ENCODE data around the gene DIS3.
A peak's percentile ranks its signal among the peaks of the same experiment; 100 is the strongest.
"Not testable (repeated sequence)": the region's sequence is repeated elsewhere in the genome, so short reads cannot be mapped to it uniquely, and the experiment has no call there.

The DIS3 gene

DNA sequence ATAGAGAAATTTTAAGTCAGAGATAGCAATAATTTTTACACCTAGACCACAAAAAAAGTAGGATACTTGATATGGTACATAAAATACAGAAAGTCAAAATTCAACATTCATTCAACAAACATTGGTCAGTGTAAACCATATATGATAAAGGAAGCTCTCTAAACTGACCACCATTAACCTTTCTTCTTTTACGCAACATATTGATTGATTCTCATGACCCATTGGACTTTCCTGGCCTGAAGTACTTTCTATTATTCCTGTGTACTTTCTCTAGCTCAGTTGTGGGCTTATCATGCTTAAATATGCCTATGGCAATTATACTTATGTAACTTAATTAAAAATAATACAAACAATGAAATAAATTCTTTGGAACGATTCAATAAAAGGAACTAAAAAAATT, 10.9 kb upstream of the DIS3 start:
- no peak for DNase-seq (ENCODE audit: low read depth)
- H3K4me3 ChIP-seq (ENCODE audit: low read length) = no peak overlapping the region
- peaks cover 47% of the 10 kb centered on the region for H3K36me3 ChIP-seq (ENCODE audit: control insufficient read depth, insufficient read depth, low read length, severe bottlenecking)
- no peaks in the 10 kb centered on the region for H3K9me3 ChIP-seq (ENCODE audit: control insufficient read depth, low read length)
- no peaks in the 10 kb centered on the region for H3K4me1 ChIP-seq (ENCODE audit: control insufficient read depth, insufficient read depth, low read length)
- no peaks in the 10 kb centered on the region for H3K27me3 ChIP-seq (replicated peaks; ENCODE audit: control insufficient read depth, insufficient read depth, low read length)
- no peak overlapping the region for H3K9ac ChIP-seq (ENCODE audit: low read length)

DNA sequence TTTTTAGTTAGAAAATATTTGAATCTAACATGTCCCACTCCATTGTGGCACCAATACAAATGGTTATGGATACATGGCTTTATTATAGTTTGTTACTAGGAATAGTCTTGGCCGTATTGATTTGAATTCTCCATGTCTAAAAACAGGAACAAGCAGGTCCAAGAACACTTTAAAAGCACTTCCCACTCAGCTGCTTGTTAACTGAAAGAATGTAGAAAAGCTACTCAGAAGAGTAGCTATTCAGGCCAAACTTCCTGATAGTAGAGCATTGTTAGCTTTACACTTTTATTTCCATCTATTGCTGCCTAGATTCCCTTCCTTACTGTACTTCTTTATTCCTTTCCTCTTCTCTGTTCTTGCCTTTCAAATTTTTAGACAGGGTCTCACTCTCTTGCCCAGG, 7.1 kb upstream of the DIS3 start:
- H3K9ac ChIP-seq (ENCODE audit: low read length) = no peak overlapping the region
- H3K4me3 ChIP-seq (ENCODE audit: low read length) = no peak overlapping the region
- H3K9me3 ChIP-seq (ENCODE audit: control insufficient read depth, low read length) = no peaks in the 10 kb centered on the region
- H3K4me1 ChIP-seq (ENCODE audit: control insufficient read depth, insufficient read depth, low read length) = peaks cover under 1% of the 10 kb centered on the region
- H3K36me3 ChIP-seq (ENCODE audit: control insufficient read depth, insufficient read depth, low read length, severe bottlenecking) = peaks cover 26% of the 10 kb centered on the region
- no peaks in the 10 kb centered on the region for H3K27me3 ChIP-seq (replicated peaks; ENCODE audit: control insufficient read depth, insufficient read depth, low read length)
- DNase-seq (ENCODE audit: low read depth) = no peak

DNA sequence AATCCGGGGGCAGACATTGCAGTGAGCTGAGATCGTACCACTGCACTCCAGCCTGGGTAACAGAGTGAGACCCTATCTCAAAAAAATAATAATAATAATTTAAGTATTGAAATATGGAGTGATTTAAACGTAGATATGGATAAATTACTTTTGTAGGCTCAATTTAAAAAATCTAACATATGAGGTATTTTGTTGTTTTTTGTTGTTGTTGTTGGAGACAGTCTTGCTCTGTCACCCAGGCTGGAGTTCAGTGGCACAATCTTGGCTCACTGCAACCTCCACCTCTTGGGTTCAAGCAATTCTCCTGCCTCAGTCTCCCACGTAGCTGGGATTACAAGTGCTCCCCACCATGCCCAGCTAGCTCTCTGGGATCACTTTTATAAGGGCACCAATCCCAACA, 3.0 kb upstream of the DIS3 start:
- not testable (repeated sequence) for H3K36me3 ChIP-seq (ENCODE audit: control insufficient read depth, insufficient read depth, low read length, severe bottlenecking); DNase-seq (ENCODE audit: low read depth); H3K4me3 ChIP-seq (ENCODE audit: low read length); H3K9ac ChIP-seq (ENCODE audit: low read length); H3K27me3 ChIP-seq (replicated peaks; ENCODE audit: control insufficient read depth, insufficient read depth, low read length); H3K9me3 ChIP-seq (ENCODE audit: control insufficient read depth, low read length)
- peaks cover 23% of the 10 kb centered on the region for H3K4me1 ChIP-seq (ENCODE audit: control insufficient read depth, insufficient read depth, low read length)

DNA sequence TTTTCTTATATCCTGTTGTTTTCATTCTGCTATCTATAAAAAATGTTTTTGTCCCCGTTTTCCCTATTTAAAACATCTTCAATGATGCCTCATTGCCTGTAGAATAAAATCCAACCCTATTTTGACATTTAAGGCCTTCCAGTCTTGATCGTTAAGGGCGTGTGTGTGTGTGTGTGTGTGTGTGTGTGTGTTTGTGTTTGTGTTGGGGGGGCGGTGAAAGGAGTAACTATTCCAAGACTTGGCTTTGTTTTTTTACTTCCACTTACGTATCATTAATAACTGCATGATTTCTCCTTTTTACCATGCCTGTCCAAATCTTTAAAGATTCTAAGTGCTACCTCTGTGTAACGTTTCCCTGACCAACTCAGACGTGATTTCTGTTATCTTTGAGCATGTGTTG, 1.0 kb upstream of the DIS3 start:
- peak; percentile 38 for DNase-seq (ENCODE audit: low read depth)

DNA sequence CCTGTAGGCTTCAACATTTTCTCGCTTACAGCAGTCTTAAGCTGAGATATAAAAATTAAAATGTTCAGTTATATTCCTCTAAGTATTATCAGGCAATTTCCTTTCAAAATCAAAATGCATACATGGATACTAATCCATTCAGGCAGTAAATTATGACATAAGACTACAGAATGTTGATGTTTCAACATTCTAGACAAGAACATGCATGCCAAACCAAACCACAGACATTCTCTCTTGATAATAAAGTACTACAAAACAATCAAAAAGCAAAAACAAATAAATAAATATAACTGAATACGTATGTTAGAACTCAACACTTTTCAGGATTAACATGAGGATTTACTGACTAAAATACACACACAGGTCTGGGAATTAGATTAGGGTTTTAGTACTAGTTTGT, 7.7 kb downstream of the DIS3 start:
- H3K27me3 ChIP-seq (replicated peaks; ENCODE audit: control insufficient read depth, insufficient read depth, low read length) = no peaks in the 10 kb centered on the region
- no peaks in the 10 kb centered on the region for H3K9me3 ChIP-seq (ENCODE audit: control insufficient read depth, low read length)
- peak; percentile 82 for DNase-seq (ENCODE audit: low read depth)

More for the DNA sequence above, 1.0 kb upstream of the DIS3 start:
- Histone ChIP-seq H3K4me3 (ENCODE audit: low read length) (peak overlapping the region; percentile 89), H3K9ac (ENCODE audit: low read length) (peak overlapping the region; percentile 93), H3K4me1 (ENCODE audit: control insufficient read depth, insufficient read depth, low read length) (peaks cover 31% of the 10 kb centered on the region), H3K9me3 (ENCODE audit: control insufficient read depth, low read length) (no peaks in the 10 kb centered on the region), H3K36me3 (ENCODE audit: control insufficient read depth, insufficient read depth, low read length, severe bottlenecking) (peaks cover 16% of the 10 kb centered on the region), H3K27me3 (replicated peaks; ENCODE audit: control insufficient read depth, insufficient read depth, low read length) (no peaks in the 10 kb centered on the region)

DNA sequence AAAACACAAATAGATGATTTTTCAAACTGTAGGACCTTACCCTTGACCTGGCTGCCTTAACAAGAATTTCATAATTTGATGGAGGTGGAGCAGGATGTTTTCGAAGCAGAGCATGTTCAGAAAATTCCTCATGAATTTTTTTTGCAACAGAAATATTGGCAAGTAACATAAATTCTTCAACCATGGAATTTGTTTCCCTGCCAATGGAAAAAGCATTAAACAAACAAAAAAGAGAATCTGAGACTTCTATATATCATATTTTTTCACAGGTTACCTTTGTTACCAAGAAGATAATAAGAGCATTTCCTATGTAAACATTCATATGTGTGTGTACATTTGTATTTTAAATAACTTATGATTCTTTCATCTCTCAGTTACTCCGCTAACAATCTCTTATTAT, 18.3 kb downstream of the DIS3 start:
- Histone ChIP-seq H3K9me3 (ENCODE audit: control insufficient read depth, low read length) (no peaks in the 10 kb centered on the region), H3K4me3 (ENCODE audit: low read length) (no peak overlapping the region), H3K4me1 (ENCODE audit: control insufficient read depth, insufficient read depth, low read length) (peaks cover 18% of the 10 kb centered on the region), H3K9ac (ENCODE audit: low read length) (no peak overlapping the region), H3K36me3 (ENCODE audit: control insufficient read depth, insufficient read depth, low read length, severe bottlenecking) (peaks cover 96% of the 10 kb centered on the region), H3K27me3 (replicated peaks; ENCODE audit: control insufficient read depth, insufficient read depth, low read length) (no peaks in the 10 kb centered on the region)
- peak; percentile 62 for DNase-seq (ENCODE audit: low read depth)

More for the DNA sequence above, 7.7 kb downstream of the DIS3 start:
- Histone ChIP-seq H3K4me3 (ENCODE audit: low read length) (no peak overlapping the region), H3K4me1 (ENCODE audit: control insufficient read depth, insufficient read depth, low read length) (peaks cover 10% of the 10 kb centered on the region), H3K36me3 (ENCODE audit: control insufficient read depth, insufficient read depth, low read length, severe bottlenecking) (peaks cover 97% of the 10 kb centered on the region), H3K9ac (ENCODE audit: low read length) (no peak overlapping the region)

DNA sequence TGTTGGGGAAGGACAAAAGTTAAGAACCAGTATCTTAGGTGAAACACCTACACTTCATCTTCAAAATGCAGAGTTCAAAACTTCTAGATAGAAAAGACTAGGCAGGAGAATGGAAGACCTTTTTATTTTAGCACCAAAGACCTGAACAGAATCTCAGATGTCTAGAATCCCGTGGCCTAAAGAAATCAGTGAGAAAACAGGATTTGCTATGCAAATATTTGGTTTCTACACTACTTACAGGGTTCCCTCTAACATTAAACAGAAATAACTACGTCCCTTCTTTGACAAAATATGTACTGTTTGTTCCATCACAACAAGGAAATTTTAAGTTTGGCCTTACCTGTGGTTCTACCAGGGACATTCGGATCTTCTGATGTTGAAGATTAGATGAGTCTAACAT, 21.5 kb downstream of the DIS3 start:
- Histone ChIP-seq H3K27me3 (replicated peaks; ENCODE audit: control insufficient read depth, insufficient read depth, low read length) (no peaks in the 10 kb centered on the region), H3K36me3 (ENCODE audit: control insufficient read depth, insufficient read depth, low read length, severe bottlenecking) (peaks cover 95% of the 10 kb centered on the region), H3K9ac (ENCODE audit: low read length) (no peak overlapping the region), H3K9me3 (ENCODE audit: control insufficient read depth, low read length) (no peaks in the 10 kb centered on the region), H3K4me3 (ENCODE audit: low read length) (no peak overlapping the region), H3K4me1 (ENCODE audit: control insufficient read depth, insufficient read depth, low read length) (peaks cover 18% of the 10 kb centered on the region)
- no peak for DNase-seq (ENCODE audit: low read depth)

DNA sequence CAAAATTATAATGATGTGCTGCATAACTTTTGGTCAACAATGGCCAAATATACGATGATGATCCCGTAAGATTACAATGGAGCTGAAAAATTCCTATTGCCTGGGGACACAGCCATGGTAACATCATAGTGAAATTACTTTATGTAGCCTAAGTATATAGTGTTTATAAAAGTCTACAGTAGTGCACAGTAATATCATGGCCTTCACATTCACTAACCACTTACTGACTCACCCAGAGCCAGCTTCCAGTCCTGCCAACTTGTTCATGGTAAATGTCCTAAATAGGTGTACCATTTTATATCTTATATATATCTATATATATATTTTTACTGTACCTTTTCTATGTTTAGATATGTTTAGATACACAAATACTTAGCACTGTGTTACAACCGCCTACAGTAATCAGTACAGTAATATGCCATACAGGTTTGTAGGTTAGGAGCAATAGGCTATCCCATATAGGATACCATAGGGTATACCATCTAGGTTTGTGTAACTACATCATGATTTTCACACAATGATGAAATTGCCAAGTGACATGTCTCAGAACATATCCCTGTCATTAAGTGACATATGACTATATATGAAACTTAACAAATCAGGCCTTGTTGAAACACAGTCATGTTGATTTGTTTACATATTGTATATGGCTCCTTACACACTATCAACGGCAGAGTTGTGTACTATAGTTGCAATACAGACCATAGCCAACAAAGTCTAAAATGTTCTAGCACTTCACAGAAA, 23.7 kb downstream of the DIS3 start:
- H3K36me3 ChIP-seq (ENCODE audit: control insufficient read depth, insufficient read depth, low read length, severe bottlenecking) = peaks cover 99% of the 10 kb centered on the region
- no peaks in the 10 kb centered on the region for H3K9me3 ChIP-seq (ENCODE audit: control insufficient read depth, low read length)
- no peak overlapping the region for H3K4me3 ChIP-seq (ENCODE audit: low read length)
- H3K4me1 ChIP-seq (ENCODE audit: control insufficient read depth, insufficient read depth, low read length) = peaks cover 3% of the 10 kb centered on the region
- no peaks in the 10 kb centered on the region for H3K27me3 ChIP-seq (replicated peaks; ENCODE audit: control insufficient read depth, insufficient read depth, low read length)
- no peak overlapping the region for H3K9ac ChIP-seq (ENCODE audit: low read length)
- DNase-seq (ENCODE audit: low read depth) = no peak

DNA sequence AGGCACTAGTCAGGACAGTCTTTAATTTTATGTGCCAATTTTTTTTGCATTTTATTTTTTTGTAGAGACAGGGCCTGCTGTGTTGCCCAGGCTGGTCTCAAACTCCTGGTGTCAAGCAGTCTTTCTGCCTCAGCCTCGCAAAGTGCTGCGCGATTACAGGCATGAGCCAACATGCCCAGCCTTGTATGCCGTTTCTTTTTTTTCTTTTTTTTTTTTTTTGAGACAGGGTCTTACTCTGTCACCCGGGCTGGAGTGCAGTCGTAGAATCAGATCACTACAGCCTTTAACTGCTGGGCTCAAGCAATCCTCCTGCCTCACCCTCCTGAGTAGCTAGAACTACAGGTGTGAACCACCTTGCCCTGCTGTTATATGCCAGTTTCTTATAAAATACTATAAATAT, 27.6 kb downstream of the DIS3 start:
- Histone ChIP-seq H3K4me1 (ENCODE audit: control insufficient read depth, insufficient read depth, low read length) (no peaks in the 10 kb centered on the region), H3K4me3 (ENCODE audit: low read length) (no peak overlapping the region), H3K36me3 (ENCODE audit: control insufficient read depth, insufficient read depth, low read length, severe bottlenecking) (peaks cover 91% of the 10 kb centered on the region), H3K9me3 (ENCODE audit: control insufficient read depth, low read length) (no peaks in the 10 kb centered on the region), H3K9ac (ENCODE audit: low read length) (no peak overlapping the region), H3K27me3 (replicated peaks; ENCODE audit: control insufficient read depth, insufficient read depth, low read length) (no peaks in the 10 kb centered on the region)
- no peak for DNase-seq (ENCODE audit: low read depth)

DNA sequence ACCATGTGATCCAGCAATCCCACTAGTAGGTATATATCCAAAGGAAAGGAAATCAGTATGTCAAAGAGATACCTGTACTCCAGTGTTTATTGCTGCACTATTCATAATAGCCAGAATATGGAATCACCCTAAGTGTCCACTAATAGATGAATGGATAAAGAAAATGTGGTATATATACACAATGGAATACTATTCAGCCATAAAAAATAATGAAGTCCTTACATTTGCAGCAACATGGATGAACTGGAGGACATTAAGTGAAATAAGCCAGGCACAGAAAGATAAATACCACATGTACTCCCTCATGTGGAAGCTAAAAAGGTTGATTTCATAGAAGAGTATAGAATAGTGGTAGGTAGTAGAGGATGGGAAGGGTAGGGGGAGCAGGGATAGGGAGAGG, 30.5 kb downstream of the DIS3 start:
- no peaks in the 10 kb centered on the region for H3K27me3 ChIP-seq (replicated peaks; ENCODE audit: control insufficient read depth, insufficient read depth, low read length)
- DNase-seq (ENCODE audit: low read depth) = no peak
- peaks cover 77% of the 10 kb centered on the region for H3K36me3 ChIP-seq (ENCODE audit: control insufficient read depth, insufficient read depth, low read length, severe bottlenecking)
- H3K9me3 ChIP-seq (ENCODE audit: control insufficient read depth, low read length) = no peaks in the 10 kb centered on the region
- H3K4me1 ChIP-seq (ENCODE audit: control insufficient read depth, insufficient read depth, low read length) = no peaks in the 10 kb centered on the region
- H3K9ac ChIP-seq (ENCODE audit: low read length) = no peak overlapping the region
- no peak overlapping the region for H3K4me3 ChIP-seq (ENCODE audit: low read length)

DNA sequence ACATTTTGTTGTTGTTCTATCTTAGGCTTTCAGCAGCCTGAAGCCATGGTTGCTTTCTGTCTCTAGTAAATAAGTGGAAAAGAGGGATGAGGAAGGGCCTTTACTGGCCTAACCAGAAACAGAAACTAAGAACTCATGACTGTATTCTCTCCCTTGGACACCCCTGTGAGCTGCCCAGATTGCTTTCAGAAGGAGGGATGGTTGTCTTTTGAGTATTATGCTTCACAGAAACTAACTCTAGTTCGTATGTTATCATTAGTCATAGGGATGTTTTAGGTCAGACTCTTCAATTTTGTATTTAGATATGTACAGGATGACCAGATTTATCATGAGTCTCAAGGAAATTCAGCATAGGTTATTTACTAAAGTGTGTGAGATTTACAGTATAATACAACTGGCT, 36.4 kb downstream of the DIS3 start:
- H3K9ac ChIP-seq (ENCODE audit: low read length) = no peak overlapping the region
- no peak overlapping the region for H3K4me3 ChIP-seq (ENCODE audit: low read length)
- H3K9me3 ChIP-seq (ENCODE audit: control insufficient read depth, low read length) = no peaks in the 10 kb centered on the region
- no peak for DNase-seq (ENCODE audit: low read depth)
- H3K27me3 ChIP-seq (replicated peaks; ENCODE audit: control insufficient read depth, insufficient read depth, low read length) = no peaks in the 10 kb centered on the region
- H3K4me1 ChIP-seq (ENCODE audit: control insufficient read depth, insufficient read depth, low read length) = peaks cover 9% of the 10 kb centered on the region
- peaks cover 30% of the 10 kb centered on the region for H3K36me3 ChIP-seq (ENCODE audit: control insufficient read depth, insufficient read depth, low read length, severe bottlenecking)

DNA sequence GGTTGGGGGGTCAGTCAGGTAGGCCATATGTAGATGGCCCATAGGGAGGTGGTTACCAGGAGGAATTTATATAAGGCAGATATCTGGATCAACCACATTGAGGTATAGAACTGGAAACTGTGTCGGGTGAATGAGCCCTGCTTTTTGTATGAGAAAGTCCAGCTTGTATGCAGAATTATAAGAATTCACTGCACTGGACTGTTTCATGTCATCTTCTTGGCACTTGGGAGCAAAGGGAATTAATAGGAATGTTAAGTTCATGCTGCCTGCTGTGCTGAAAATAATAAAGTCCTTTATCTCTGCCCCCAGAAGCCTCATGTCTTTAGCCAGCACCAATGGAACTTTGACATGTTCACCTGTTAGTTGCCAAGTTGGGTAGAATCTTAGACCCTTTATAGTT, 41.7 kb downstream of the DIS3 start:
- DNase-seq (ENCODE audit: low read depth) = no peak
- Histone ChIP-seq H3K27me3 (replicated peaks; ENCODE audit: control insufficient read depth, insufficient read depth, low read length) (no peaks in the 10 kb centered on the region), H3K4me3 (ENCODE audit: low read length) (no peak overlapping the region), H3K36me3 (ENCODE audit: control insufficient read depth, insufficient read depth, low read length, severe bottlenecking) (peaks cover 8% of the 10 kb centered on the region), H3K9me3 (ENCODE audit: control insufficient read depth, low read length) (no peaks in the 10 kb centered on the region), H3K9ac (ENCODE audit: low read length) (no peak overlapping the region), H3K4me1 (ENCODE audit: control insufficient read depth, insufficient read depth, low read length) (peaks cover 5% of the 10 kb centered on the region)

Measured in adipocyte (in vitro differentiated cells).